OCI-LY1 (cell line): ENCODE data around the gene SLC17A8.
"Not testable (repeated sequence)": the region's sequence is repeated elsewhere in the genome, so short reads cannot be mapped to it uniquely, and the experiment has no call there.

ENCODE experiments used
- H2AFZ ChIP-seq: fragments of 200-600 bp; sonication (generic), shearing (Covaris generic); 2 replicates; pipeline ENCODE4 v1.6.0; 2014; ENCODE audit warnings: antibody characterized with exemption, mild to moderate bottlenecking, low read length
- H3F3A ChIP-seq: fragments of 200-600 bp; sonication (generic), shearing (Covaris generic); 2 replicates; pipeline ENCODE4 v1.6.0; 2014; ENCODE audit warnings: mild to moderate bottlenecking, antibody characterized with exemption, low read length, moderate library complexity; ENCODE audit not compliant: insufficient read depth
- H3K27ac ChIP-seq: fragments of 200-600 bp; sonication (generic); 2 replicates; pipeline ENCODE4 v1.5.1; 2014; ENCODE audit warnings: low read length, mixed run types, mild to moderate bottlenecking, low read depth; ENCODE audit not compliant: poor library complexity, severe bottlenecking
- H3K27me3 ChIP-seq: fragments of 200-600 bp; sonication (generic); 2 replicates; pipeline ENCODE4 v1.6.0; 2014; ENCODE audit warnings: antibody characterized with exemption, mild to moderate bottlenecking, low read length, moderate library complexity; ENCODE audit not compliant: insufficient read depth
- H3K36me3 ChIP-seq: fragments of 200-600 bp; sonication (generic); 2 replicates; pipeline ENCODE4 v1.6.1; 2014; ENCODE audit warnings: mild to moderate bottlenecking, antibody characterized with exemption, low read length, moderate library complexity, mixed read lengths; ENCODE audit not compliant: insufficient read depth
- H3K4me1 ChIP-seq: fragments of 200-600 bp; sonication (generic); 2 replicates; pipeline ENCODE4 v1.5.1; 2014; ENCODE audit warnings: mild to moderate bottlenecking, low read length, moderate library complexity; ENCODE audit not compliant: insufficient read depth, severe bottlenecking
- H3K4me2 ChIP-seq: fragments of 200-600 bp; sonication (generic), shearing (Covaris generic); 2 replicates; pipeline ENCODE4 v1.6.1; 2014; ENCODE audit warnings: low read length
- H3K4me3 ChIP-seq: fragments of 200-600 bp; sonication (generic); 2 replicates; pipeline ENCODE4 v1.5.1; 2014; ENCODE audit warnings: low read length, low read depth, mild to moderate bottlenecking, mixed read lengths; ENCODE audit not compliant: poor library complexity, severe bottlenecking
- H3K79me2 ChIP-seq: fragments of 200-600 bp; shearing (Covaris generic); 2 replicates; pipeline ENCODE4 v1.6.1; 2016; ENCODE audit warnings: mixed run types, low read length, mixed read lengths; ENCODE audit not compliant: insufficient read depth
- H3K9ac ChIP-seq: fragments of 200-600 bp; sonication (generic), shearing (Covaris generic); 2 replicates; pipeline ENCODE4 v1.6.1; 2014; ENCODE audit warnings: mild to moderate bottlenecking, low read length, mixed read lengths
- H3K9me2 ChIP-seq: fragments of 200-600 bp; sonication (generic), shearing (Covaris generic); 2 replicates; pipeline ENCODE4 v1.6.1; 2014; ENCODE audit warnings: low read depth, mild to moderate bottlenecking, low read length, mixed read lengths
- H3K9me3 ChIP-seq: fragments of 200-600 bp; shearing (Covaris generic); 2 replicates; pipeline ENCODE4 v1.6.1; 2014; ENCODE audit warnings: low read length, mixed read lengths
- H4K20me1 ChIP-seq: fragments of 200-600 bp; sonication (generic), shearing (Covaris generic); 2 replicates; pipeline ENCODE4 v1.6.0; 2016; ENCODE audit warnings: mild to moderate bottlenecking, low read length; ENCODE audit not compliant: insufficient read depth
- EZH2 ChIP-seq: fragments of 200-600 bp; sonication (generic), shearing (Covaris generic); IDR thresholded peaks from 2 replicates; pipeline ENCODE4 v1.8.0; 2017; ENCODE audit warnings: borderline replicate concordance, mixed run types, mild to moderate bottlenecking, antibody characterized with exemption, low read length, moderate library complexity, mixed read lengths
- TF ChIP-seq, protein P1 (sequence below): fragments of 200-600 bp; sonication (generic), shearing (Covaris generic); IDR thresholded peaks from 2 replicates; pipeline ENCODE4 v1.5.1; 2017; ENCODE audit warnings: mild to moderate bottlenecking, antibody characterized with exemption, low read length, moderate library complexity, mixed read lengths

The SLC17A8 gene

GRCh38 chr12:100356644-100357223, at the start of gene SLC17A8:
TSS of gene SLC17A8 (plus strand) at chr12:100357074. CDS start at chr12:100357392, 318 bp downstream.
- no peak within 1 kb of the TSS for H3K4me2 ChIP-seq

GRCh38 chr12:100308138-100308537, 48.7 kb upstream of the SLC17A8 start:
- not testable (repeated sequence) for H3K4me1 ChIP-seq, H3K4me2 ChIP-seq, H4K20me1 ChIP-seq, H3K27me3 ChIP-seq, H3F3A ChIP-seq, H3K9me3 ChIP-seq, H3K9me2 ChIP-seq, H3K79me2 ChIP-seq, H2AFZ ChIP-seq, H3K9ac ChIP-seq, H3K27ac ChIP-seq, H3K4me3 ChIP-seq
- H3K36me3 ChIP-seq = peaks cover 18% of the 10 kb centered on the region

More at GRCh38 chr12:100356644-100357223, at the start of gene SLC17A8:
- H3F3A ChIP-seq = no peaks in the 10 kb centered on the region
- no peak within 1 kb of the TSS for H3K27ac ChIP-seq
- H3K9ac ChIP-seq = no peak within 1 kb of the TSS
- H3K36me3 ChIP-seq = no peaks in the 10 kb centered on the region
- no peak within 1 kb of the TSS for H3K4me3 ChIP-seq
- H3K27me3 ChIP-seq = no peaks in the 10 kb centered on the region
- H3K9me2 ChIP-seq = no peaks in the 10 kb centered on the region
- no peaks in the 10 kb centered on the region for H3K9me3 ChIP-seq
- TF ChIP-seq, protein P1, sequence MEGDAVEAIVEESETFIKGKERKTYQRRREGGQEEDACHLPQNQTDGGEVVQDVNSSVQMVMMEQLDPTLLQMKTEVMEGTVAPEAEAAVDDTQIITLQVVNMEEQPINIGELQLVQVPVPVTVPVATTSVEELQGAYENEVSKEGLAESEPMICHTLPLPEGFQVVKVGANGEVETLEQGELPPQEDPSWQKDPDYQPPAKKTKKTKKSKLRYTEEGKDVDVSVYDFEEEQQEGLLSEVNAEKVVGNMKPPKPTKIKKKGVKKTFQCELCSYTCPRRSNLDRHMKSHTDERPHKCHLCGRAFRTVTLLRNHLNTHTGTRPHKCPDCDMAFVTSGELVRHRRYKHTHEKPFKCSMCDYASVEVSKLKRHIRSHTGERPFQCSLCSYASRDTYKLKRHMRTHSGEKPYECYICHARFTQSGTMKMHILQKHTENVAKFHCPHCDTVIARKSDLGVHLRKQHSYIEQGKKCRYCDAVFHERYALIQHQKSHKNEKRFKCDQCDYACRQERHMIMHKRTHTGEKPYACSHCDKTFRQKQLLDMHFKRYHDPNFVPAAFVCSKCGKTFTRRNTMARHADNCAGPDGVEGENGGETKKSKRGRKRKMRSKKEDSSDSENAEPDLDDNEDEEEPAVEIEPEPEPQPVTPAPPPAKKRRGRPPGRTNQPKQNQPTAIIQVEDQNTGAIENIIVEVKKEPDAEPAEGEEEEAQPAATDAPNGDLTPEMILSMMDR = no peak
- TF ChIP-seq EZH2 = no peak
- H3K79me2 ChIP-seq = no peaks in the 10 kb centered on the region
- H3K4me1 ChIP-seq = no peaks in the 10 kb centered on the region
- H4K20me1 ChIP-seq = no peaks in the 10 kb centered on the region
- H2AFZ ChIP-seq = no peak within 1 kb of the TSS

DNA sequence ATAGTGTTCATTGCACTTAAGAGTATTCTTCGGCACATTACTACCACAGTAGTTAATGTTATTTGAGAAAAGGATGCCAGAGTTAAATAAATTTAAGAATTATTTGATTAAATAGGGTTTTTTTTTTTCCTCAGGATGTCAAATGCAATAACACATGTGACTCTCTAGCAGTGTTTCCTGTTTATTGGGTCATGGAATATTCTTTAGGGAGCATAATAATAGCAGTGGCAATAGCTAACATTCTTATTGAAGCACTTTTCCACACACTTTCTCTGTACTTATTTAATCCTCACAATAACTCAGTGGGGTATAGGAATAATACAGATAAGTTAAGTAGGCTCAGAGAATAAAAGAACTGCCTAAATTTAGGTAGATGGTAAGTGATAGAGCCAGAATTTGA, 45.6 kb upstream of the SLC17A8 start:
- H3K36me3 ChIP-seq = peaks cover 23% of the 10 kb centered on the region; the same call in 1 of the 2 replicates
- H3K4me1 ChIP-seq = no peaks in the 10 kb centered on the region
- H3K27me3 ChIP-seq = no peaks in the 10 kb centered on the region
- H3K27ac ChIP-seq = no peak overlapping the region
- no peak overlapping the region for H3K9ac ChIP-seq
- no peak overlapping the region for H3K4me2 ChIP-seq
- no peak overlapping the region for H3K4me3 ChIP-seq
- TF ChIP-seq EZH2 = no peak
- TF ChIP-seq, protein P1 = no peak
- no peak overlapping the region for H2AFZ ChIP-seq
- H3K79me2 ChIP-seq = no peaks in the 10 kb centered on the region
- no peaks in the 10 kb centered on the region for H4K20me1 ChIP-seq
- H3F3A ChIP-seq = no peaks in the 10 kb centered on the region
- no peaks in the 10 kb centered on the region for H3K9me2 ChIP-seq
- H3K9me3 ChIP-seq = no peaks in the 10 kb centered on the region

- Histone ChIP-seq H4K20me1 (no peaks in the 10 kb centered on the region), H3K36me3 (peaks cover 35% of the 10 kb centered on the region; the same call in 1 of the 2 replicates), H2AFZ (no peak overlapping the region), H3K4me3 (no peak overlapping the region), H3K9ac (no peak overlapping the region), H3K79me2 (no peaks in the 10 kb centered on the region), H3F3A (no peaks in the 10 kb centered on the region), H3K27me3 (no peaks in the 10 kb centered on the region), H3K9me2 (no peaks in the 10 kb centered on the region), H3K27ac (no peak overlapping the region), H3K4me1 (no peaks in the 10 kb centered on the region), H3K4me2 (no peak overlapping the region), H3K9me3 (no peaks in the 10 kb centered on the region)
- TF ChIP-seq, protein P1 = no peak
- TF ChIP-seq EZH2 = no peak
These were observed 39.5 kb upstream of the SLC17A8 start for GRCh38 chr12:100317371-100317770.
